ENCODE measurements around the gene TMTC1.

The TMTC1 gene

DNA sequence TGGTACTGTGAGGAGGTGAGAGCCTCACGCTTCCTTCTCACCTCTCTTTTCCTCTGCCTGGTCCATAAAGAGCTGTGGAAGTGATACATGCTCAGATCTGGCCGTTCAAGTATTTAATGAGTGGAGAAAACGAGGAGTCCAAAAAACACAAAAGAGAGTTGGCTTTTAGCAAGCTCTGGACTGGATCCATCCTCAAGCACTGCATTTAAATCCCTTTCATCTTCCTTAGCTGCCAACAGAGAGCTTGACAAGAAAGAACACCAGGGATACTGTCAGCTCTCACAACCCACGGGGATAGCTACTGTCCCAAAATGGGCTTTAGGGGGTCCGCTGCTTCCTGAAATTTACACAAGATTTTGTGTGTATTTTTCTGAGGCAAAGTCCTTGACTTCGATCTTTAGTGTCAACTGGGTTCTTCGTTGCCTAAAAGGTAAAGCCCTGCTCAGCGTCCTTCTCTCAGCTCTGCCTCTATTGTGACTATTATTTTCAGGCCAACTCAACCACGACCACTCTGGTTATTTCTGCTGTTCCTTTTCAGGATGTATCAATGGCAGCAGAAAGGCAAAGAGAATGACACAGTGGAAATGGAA, 120.9 kb downstream of the TMTC1 start:
- H3K27me3 ChIP-seq (ENCODE audit: low read depth, low read length) = no peaks in the 10 kb centered on the region
- H4K20me1 ChIP-seq (ENCODE audit: insufficient read depth, low read length) = no peaks in the 10 kb centered on the region
- TF ChIP-seq, protein P1, sequence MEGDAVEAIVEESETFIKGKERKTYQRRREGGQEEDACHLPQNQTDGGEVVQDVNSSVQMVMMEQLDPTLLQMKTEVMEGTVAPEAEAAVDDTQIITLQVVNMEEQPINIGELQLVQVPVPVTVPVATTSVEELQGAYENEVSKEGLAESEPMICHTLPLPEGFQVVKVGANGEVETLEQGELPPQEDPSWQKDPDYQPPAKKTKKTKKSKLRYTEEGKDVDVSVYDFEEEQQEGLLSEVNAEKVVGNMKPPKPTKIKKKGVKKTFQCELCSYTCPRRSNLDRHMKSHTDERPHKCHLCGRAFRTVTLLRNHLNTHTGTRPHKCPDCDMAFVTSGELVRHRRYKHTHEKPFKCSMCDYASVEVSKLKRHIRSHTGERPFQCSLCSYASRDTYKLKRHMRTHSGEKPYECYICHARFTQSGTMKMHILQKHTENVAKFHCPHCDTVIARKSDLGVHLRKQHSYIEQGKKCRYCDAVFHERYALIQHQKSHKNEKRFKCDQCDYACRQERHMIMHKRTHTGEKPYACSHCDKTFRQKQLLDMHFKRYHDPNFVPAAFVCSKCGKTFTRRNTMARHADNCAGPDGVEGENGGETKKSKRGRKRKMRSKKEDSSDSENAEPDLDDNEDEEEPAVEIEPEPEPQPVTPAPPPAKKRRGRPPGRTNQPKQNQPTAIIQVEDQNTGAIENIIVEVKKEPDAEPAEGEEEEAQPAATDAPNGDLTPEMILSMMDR (IDR thresholded peaks at IDR 0.05; ENCODE audit: low read depth, low read length) = no peak
- TF ChIP-seq EZH2phosphoT487 (IDR thresholded peaks at IDR 0.05; ENCODE audit: low read depth) = no peak
- H3K4me2 ChIP-seq (ENCODE audit: low read length) = no peak overlapping the region
- H3K4me1 ChIP-seq (ENCODE audit: low read length) = no peaks in the 10 kb centered on the region
- no peaks in the 10 kb centered on the region for H3K36me3 ChIP-seq (replicated peaks; ENCODE audit: low read depth, low read length)
- no peak overlapping the region for H3K9ac ChIP-seq (ENCODE audit: low read length)
- no peaks in the 10 kb centered on the region for H3K9me3 ChIP-seq (ENCODE audit: insufficient read depth, low read length)
- no peaks in the 10 kb centered on the region for H3K79me2 ChIP-seq (ENCODE audit: low read length)
- no peak overlapping the region for H3K27ac ChIP-seq (ENCODE audit: low read length)
- no peak overlapping the region for H2AFZ ChIP-seq (ENCODE audit: low read depth, low read length)
- H3K4me3 ChIP-seq (ENCODE audit: low read length) = no peak overlapping the region

DNA sequence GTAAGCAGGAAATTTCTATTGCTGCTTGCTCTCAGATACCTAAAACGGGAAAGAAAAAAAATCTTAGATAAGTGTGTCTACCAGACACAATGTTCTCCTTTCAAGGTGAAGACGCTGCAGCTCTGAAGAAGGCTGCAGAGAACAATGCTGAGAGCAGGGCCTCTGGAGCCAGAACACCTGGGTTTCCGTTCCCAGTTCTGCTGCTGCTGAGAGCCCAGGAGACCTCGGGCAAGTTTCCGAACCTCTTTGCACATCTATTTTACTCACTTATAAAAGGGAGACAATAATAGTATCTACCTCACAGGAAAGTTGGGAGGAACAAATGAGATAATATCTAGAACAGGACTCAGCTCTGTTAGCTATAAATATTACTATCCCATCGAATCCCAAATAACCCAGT, 122.9 kb downstream of the TMTC1 start:
- no peaks in the 10 kb centered on the region for H3K36me3 ChIP-seq (replicated peaks; ENCODE audit: low read depth, low read length)
- no peak overlapping the region for H3K27ac ChIP-seq (ENCODE audit: low read length)
- H3K4me3 ChIP-seq (ENCODE audit: low read length) = no peak overlapping the region
- H2AFZ ChIP-seq (ENCODE audit: low read depth, low read length) = no peak overlapping the region
- no peaks in the 10 kb centered on the region for H3K9me3 ChIP-seq (ENCODE audit: insufficient read depth, low read length)
- no peak overlapping the region for H3K4me2 ChIP-seq (ENCODE audit: low read length)
- TF ChIP-seq, protein P1 (IDR thresholded peaks at IDR 0.05; ENCODE audit: low read depth, low read length) = no peak
- TF ChIP-seq EZH2phosphoT487 (IDR thresholded peaks at IDR 0.05; ENCODE audit: low read depth) = no peak
- no peaks in the 10 kb centered on the region for H3K27me3 ChIP-seq (ENCODE audit: low read depth, low read length)
- no peaks in the 10 kb centered on the region for H4K20me1 ChIP-seq (ENCODE audit: insufficient read depth, low read length)
- no peaks in the 10 kb centered on the region for H3K79me2 ChIP-seq (ENCODE audit: low read length)
- H3K9ac ChIP-seq (ENCODE audit: low read length) = no peak overlapping the region
- H3K4me1 ChIP-seq (ENCODE audit: low read length) = no peaks in the 10 kb centered on the region

DNA sequence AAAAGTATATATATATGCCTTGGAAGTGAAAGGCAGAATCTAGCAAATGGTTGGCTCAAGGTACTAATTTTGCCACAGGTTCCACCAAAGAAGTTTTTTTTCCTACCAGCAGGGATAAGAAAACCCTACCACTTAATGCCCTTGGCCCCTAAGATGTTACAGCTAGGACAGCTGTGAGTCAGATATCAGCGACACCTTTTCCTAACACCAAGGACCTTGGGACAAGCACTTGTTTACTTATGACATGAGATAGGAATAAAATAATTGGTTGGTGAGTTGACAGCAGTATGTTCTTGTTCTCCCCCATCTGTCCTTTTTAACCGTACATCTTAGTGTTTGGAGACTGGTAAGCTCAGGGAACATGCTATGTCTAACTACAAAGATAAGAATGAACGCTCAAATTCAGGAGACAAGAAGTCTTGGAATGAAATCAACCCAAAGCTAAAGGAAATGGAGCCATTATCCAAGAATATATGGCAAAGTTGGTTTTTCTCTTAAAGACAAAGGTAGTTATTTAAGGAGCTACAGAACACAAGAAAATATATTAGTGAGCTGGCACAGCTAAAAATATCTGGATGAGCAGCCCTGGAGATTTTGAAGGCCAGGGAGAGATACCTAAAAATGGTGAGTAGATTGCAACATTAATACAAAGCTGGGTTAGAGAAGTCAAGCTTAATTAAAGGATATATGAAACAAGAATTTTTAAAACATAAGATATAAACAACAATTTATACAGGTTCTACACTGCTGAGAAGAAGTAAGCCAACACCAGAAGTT, 126.8 kb downstream of the TMTC1 start:
- Histone ChIP-seq H3K9me3 (ENCODE audit: insufficient read depth, low read length) (no peaks in the 10 kb centered on the region), H3K27ac (ENCODE audit: low read length) (no peak overlapping the region), H3K4me2 (ENCODE audit: low read length) (no peak overlapping the region), H3K27me3 (ENCODE audit: low read depth, low read length) (no peaks in the 10 kb centered on the region), H3K36me3 (replicated peaks; ENCODE audit: low read depth, low read length) (no peaks in the 10 kb centered on the region), H4K20me1 (ENCODE audit: insufficient read depth, low read length) (no peaks in the 10 kb centered on the region), H3K9ac (ENCODE audit: low read length) (no peak overlapping the region), H3K79me2 (ENCODE audit: low read length) (no peaks in the 10 kb centered on the region), H3K4me1 (ENCODE audit: low read length) (no peaks in the 10 kb centered on the region), H3K4me3 (ENCODE audit: low read length) (no peak overlapping the region), H2AFZ (ENCODE audit: low read depth, low read length) (no peak overlapping the region)
- TF ChIP-seq EZH2phosphoT487 (IDR thresholded peaks at IDR 0.05; ENCODE audit: low read depth) = no peak
- TF ChIP-seq, protein P1 (IDR thresholded peaks at IDR 0.05; ENCODE audit: low read depth, low read length) = no peak

DNA sequence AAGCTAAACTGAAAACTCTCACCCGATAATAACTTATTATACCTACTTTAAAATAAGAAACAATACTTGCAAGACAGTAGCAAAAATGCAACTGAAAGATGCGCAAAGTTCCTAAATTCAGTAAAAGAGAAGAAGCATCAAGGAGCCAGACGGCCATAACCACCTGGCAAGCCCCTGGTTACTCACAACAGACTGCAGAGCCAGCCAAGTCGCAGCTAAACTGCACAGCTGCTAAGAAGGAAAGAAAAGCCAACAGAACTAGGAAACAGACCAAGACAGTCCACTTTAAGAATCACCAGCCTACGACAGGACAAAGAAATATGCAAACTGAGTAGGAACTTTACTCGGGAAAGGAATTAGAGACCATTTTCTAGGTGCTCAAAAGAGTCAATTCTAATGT, 127.9 kb downstream of the TMTC1 start:
- no peaks in the 10 kb centered on the region for H3K4me1 ChIP-seq (ENCODE audit: low read length)
- TF ChIP-seq EZH2phosphoT487 (IDR thresholded peaks at IDR 0.05; ENCODE audit: low read depth) = no peak
- TF ChIP-seq, protein P1 (IDR thresholded peaks at IDR 0.05; ENCODE audit: low read depth, low read length) = no peak
- H2AFZ ChIP-seq (ENCODE audit: low read depth, low read length) = no peak overlapping the region
- H3K36me3 ChIP-seq (replicated peaks; ENCODE audit: low read depth, low read length) = no peaks in the 10 kb centered on the region
- H3K9me3 ChIP-seq (ENCODE audit: insufficient read depth, low read length) = no peaks in the 10 kb centered on the region
- no peak overlapping the region for H3K9ac ChIP-seq (ENCODE audit: low read length)
- no peak overlapping the region for H3K27ac ChIP-seq (ENCODE audit: low read length)
- H3K27me3 ChIP-seq (ENCODE audit: low read depth, low read length) = no peaks in the 10 kb centered on the region
- no peak overlapping the region for H3K4me2 ChIP-seq (ENCODE audit: low read length)
- H3K79me2 ChIP-seq (ENCODE audit: low read length) = no peaks in the 10 kb centered on the region
- no peak overlapping the region for H3K4me3 ChIP-seq (ENCODE audit: low read length)
- no peaks in the 10 kb centered on the region for H4K20me1 ChIP-seq (ENCODE audit: insufficient read depth, low read length)

Measured in OCI-LY3 (cell line).